Left renal pelvis (tissue), 4 donors: ENCODE results near the gene NDST1. TPM values are rescaled to one million over a fixed set of nuclear protein-coding genes. Genes with fewer than 3 reads are reported as not detected.

ENCODE experiments used
- DNase-seq, 4 donors: peaks; one replicate each; pipeline ENCODE4 v3.0.0-alpha.2; 2013; ENCODE audit warnings: low read depth in 4 of 4, low spot score in 3 of 4
- polyA plus RNA-seq, 4 donors: library from polyadenylated mRNA; unstranded; fragments of 120-200 nt; gene quantifications; one replicate each; pipeline ENCODE4 v1.2.1, GENCODE V29; 2013; ENCODE audit not compliant: insufficient read length in 4 of 4

Gene NDST1
- polyA plus RNA-seq, 4 donors: 51.8 to 70.0 (median 52.9) TPM

DNA sequence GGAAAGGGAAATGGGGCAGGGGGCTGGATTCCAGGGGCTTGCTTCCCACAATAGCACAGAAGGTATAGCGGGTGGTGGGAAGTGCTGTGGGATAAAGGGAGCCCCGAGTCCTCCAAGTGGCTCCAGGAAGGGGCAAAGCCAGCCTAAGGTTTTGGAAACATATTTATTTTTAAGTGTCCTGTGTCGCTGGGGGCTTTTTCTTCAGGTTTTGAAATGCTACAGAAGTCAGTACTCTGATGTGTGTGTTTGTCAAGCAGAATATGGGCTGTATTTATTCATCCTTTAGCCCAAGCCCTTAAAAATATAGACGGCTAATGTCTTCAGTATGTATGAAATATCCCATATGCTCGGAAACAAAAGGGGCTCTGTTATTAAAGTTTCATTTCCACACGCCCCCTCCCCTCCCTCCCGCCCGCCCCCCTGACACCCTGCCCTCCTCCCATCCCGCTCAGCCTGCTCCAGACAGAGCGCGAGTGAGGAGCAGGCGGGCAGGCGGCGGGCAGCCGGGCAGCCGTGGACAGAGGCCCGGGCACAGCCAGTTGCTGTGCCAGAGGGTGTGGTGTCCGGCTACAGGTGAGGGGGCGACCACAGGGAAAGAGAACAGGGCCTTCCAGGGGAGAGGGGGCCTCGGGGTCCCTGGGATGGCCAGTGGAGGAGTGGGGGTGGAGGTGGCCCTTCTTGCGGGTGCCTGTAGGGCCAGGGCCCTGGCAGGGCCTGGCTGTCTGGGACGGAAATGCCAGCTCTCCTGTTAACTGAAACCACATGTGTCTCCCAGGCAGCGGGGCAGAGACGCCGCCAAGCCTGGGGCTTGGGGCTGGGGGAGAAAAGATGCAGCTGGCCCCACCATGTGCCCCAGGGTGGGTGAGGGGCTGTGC, 92.9 kb downstream of the NDST1 start:
- DNase-seq: no peak

GRCh38 chr5:150601491-150602345, 93.8 kb downstream of the NDST1 start:
- no peak for DNase-seq

- DNase-seq: no peak
Observed at GRCh38 chr5:150603052-150603451, 95.1 kb downstream of the NDST1 start.

GRCh38 chr5:150603491-150603890, 95.6 kb downstream of the NDST1 start:
- DNase-seq: no peak

DNA sequence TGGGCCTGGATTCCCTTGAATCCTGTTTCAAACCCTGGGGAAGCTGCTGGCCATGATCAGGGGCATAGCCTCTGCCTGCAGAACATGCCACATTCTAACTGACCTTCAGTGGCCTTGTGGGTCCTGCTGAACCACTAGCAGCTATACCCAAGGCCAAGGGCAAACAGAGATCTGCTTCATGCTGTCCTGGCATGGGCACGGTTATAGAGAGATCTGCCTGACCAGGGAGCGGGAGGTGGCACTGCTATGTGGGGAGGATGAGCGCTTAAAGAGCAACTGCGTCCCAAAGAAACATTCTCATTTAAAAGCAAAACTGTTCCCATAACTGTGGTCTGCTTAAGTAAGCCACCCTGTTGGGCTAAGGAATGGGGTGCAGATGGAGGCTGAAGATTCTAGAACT, 96.1 kb downstream of the NDST1 start:
- DNase-seq: no peak

GRCh38 chr5:150604894-150605440, 97.0 kb downstream of the NDST1 start:
- DNase-seq: no peak

- no peak for DNase-seq
Observed at GRCh38 chr5:150605546-150605945, 97.6 kb downstream of the NDST1 start.

- DNase-seq: no peak
Observed at GRCh38 chr5:150606476-150606875, 98.5 kb downstream of the NDST1 start.

GRCh38 chr5:150607105-150607504, 99.2 kb downstream of the NDST1 start:
- DNase-seq: no peak

Other genes with a start within 250 kb of the NDST1 start
- 1 to 10 TPM in 3 of 4 donors, under 1 TPM in 1; 0.75 to 4.8 (median 3.2) TPM for gene CAMK2A, start 218.4 kb upstream of the NDST1 start, polyA plus RNA-seq
- 1 to 10 TPM; 2.2 to 8.7 (median 3.0) TPM for gene ARSI, start 205.2 kb upstream of the NDST1 start, polyA plus RNA-seq
- gene TCOF1, start 150.4 kb upstream of the NDST1 start, polyA plus RNA-seq: 10 to 100 TPM; 20.0 to 43.8 (median 33.1) TPM
- gene CD74, start 95.2 kb upstream of the NDST1 start, polyA plus RNA-seq: 100 to 1,000 TPM; 139 to 321 (median 277) TPM
- gene RPS14, start 58.4 kb upstream of the NDST1 start, polyA plus RNA-seq: 1,000 to 10,000 TPM; 1,813 to 1,980 (median 1,872) TPM
- 100 to 1,000 TPM in 2 of 4 donors, 10 to 100 TPM in 2; 26.7 to 106 (median 99.3) TPM for gene SYNPO, start 132.5 kb downstream of the NDST1 start, polyA plus RNA-seq
- 10 to 100 TPM in 1 of 4 donors, 1 to 10 TPM in 3; 5.7 to 10.3 (median 6.3) TPM for gene MYOZ3, start 153.1 kb downstream of the NDST1 start, polyA plus RNA-seq
- 10 to 100 TPM; 67.4 to 85.3 (median 80.4) TPM for gene RBM22, start 192.9 kb downstream of the NDST1 start, polyA plus RNA-seq